ENCODE measurements around the gene SPATA2L. TPM values are rescaled to one million over a fixed set of nuclear protein-coding genes. Genes with fewer than 3 reads are reported as not detected.

SPATA2L gene
- total and polyA plus RNA-seq, 2 of the 8 experiments (the other 6 are each of a cell fraction or from before 2014, with no cell fraction given): 9.3 to 12.5 TPM

- Histone ChIP-seq H3K4me2 (ENCODE audit: insufficient read depth in 1 of 2, low read depth in 2 of 2, low read length in 2 of 2) (peak overlapping the region; percentile 83 to 95), H3K36me3 (ENCODE audit: control insufficient read depth in 2 of 4, insufficient read depth in 4 of 4, low read length in 3 of 4) (peaks cover 0 to 3% (median 0%) of the 10 kb centered on the region in 4 experiments; a peak in 1 of 8 replicates), H3K4me3 (ENCODE audit: extremely low read depth in 1 of 4, insufficient read depth in 2 of 4, low read depth in 3 of 4, low read length in 4 of 4) (peak overlapping the region; percentile 51 to 87 (median 68)), H4K5ac (ENCODE audit: insufficient read length, low read depth, low read length) (no peak overlapping the region), H3K27me3 (replicated peaks in 1 of 4; ENCODE audit: control insufficient read depth in 3 of 4, extremely low read depth in 1 of 4, insufficient read depth in 3 of 4, low read length in 3 of 4) (peaks cover 8 to 58% (median 45%) of the 10 kb centered on the region in 4 experiments), H4K8ac (ENCODE audit: extremely low read depth, insufficient read depth, low read length) (0 out of 2 replicates have a peak overlapping the region, but pooled peaks have one; percentile 31), H3K18ac (ENCODE audit: extremely low read depth, low read length) (no peak overlapping the region), H4K20me1 (replicated peaks in 1 of 2; ENCODE audit: control insufficient read depth in 1 of 2, insufficient read depth in 2 of 2, low read length in 2 of 2) (peaks cover 15 to 28% of the 10 kb centered on the region in 2 experiments), H3K9ac (replicated peaks in 1 of 4; ENCODE audit: extremely low read depth in 1 of 4, low read depth in 3 of 4, low read length in 3 of 4) (peak overlapping the region in 1 of 4 experiments; percentile 18; a peak in 4 of 7 replicates), H2AK5ac (ENCODE audit: low read depth, low read length) (no peak overlapping the region), H2BK20ac (ENCODE audit: low read length) (no peak overlapping the region), H3K56ac (replicated peaks; ENCODE audit: insufficient read length, low read depth, low read length) (no peak overlapping the region), H2BK120ac (replicated peaks; ENCODE audit: low read depth, low read length) (no peak overlapping the region), H3K27ac (ENCODE audit: low read depth, low read length) (no peak overlapping the region), H2AFZ (ENCODE audit: low read length) (no peak overlapping the region), H2BK5ac (ENCODE audit: low read depth, low read length) (no peak overlapping the region), H3K4me1 (replicated peaks in 1 of 4; ENCODE audit: control insufficient read depth in 3 of 4, insufficient read depth in 4 of 4, low read length in 3 of 4) (peaks cover 0 to 13% (median 10%) of the 10 kb centered on the region in 4 experiments; a peak in 5 of 7 replicates), H3K79me2 (ENCODE audit: control insufficient read depth in 1 of 2, insufficient read depth in 2 of 2, low read length in 2 of 2) (no peaks in the 10 kb centered on the region), H3K14ac (ENCODE audit: insufficient read length) (no peak overlapping the region), H2BK15ac (ENCODE audit: low read length) (no peak overlapping the region), H2BK12ac (ENCODE audit: low read depth, low read length) (no peak overlapping the region), H3K23me2 (ENCODE audit: low read depth, low read length) (peaks cover 14% of the 10 kb centered on the region), H3K23ac (ENCODE audit: insufficient read length) (no peak overlapping the region), H3K9me3 (ENCODE audit: insufficient read depth in 2 of 2, low read depth in 1 of 2, low read length in 1 of 2) (no peaks in the 10 kb centered on the region), H3K4ac (replicated peaks; ENCODE audit: insufficient read length, low read depth, low read length) (no peak overlapping the region), H3K79me1 (ENCODE audit: low read depth, low read length) (no peaks in the 10 kb centered on the region), H4K91ac (replicated peaks; ENCODE audit: insufficient read length, low read length) (no peak overlapping the region)
- ChIA-PET POLR2A (ENCODE audit: partially characterized antibody) (interaction anchor here (0.9 to 16.1 kb wide), 8 partner anchors 11 to 77 kb away, joined by 3 to 193 read pairs (median 4); partner anchors contain the start of gene SPATA2L), CTCF (ENCODE audit: partially characterized antibody) (interaction anchor here (0.7 to 2.8 kb wide), 2 partner anchors 15 to 20 kb away, joined by 3 to 17 read pairs; partner anchors contain the start of gene SPATA2L)
- FAIRE-seq (no peak), DNase-seq (ENCODE audit: low read depth in 1 of 2, low spot score in 2 of 2) (no peak)
- 4% methylated on average over 64 of the region's 112 CpGs; no CpG with 5 or more reads in 1 of the 2 experiments for WGBS, 2 experiments (ENCODE audit: extremely low coverage in 1 of 2, insufficient coverage in 1 of 2, insufficient read length in 1 of 2, insufficient replicate concordance in 2 of 2, low coverage in 1 of 2, low lambda C conversion rate in 2 of 2, missing lambda C conversion rate in 1 of 2)
- TF ChIP-seq SRF (IDR thresholded peaks at IDR 0.05; ENCODE audit: low read depth, low read length) (no peak), MAFK (IDR thresholded peaks at IDR 0.05; ENCODE audit: low read depth, low read length) (no peak), EGR1 (IDR thresholded peaks at IDR 0.05; ENCODE audit: borderline replicate concordance, low read depth, low read length) (0 out of 2 replicates have a peak, but pooled peaks have one; percentile 2), TCF12 (IDR thresholded peaks at IDR 0.05; ENCODE audit: low read depth, low read length) (no peak), BRCA1 (IDR thresholded peaks at IDR 0.05; ENCODE audit: low read depth, low read length) (no peak), CEBPB (IDR thresholded peaks at IDR 0.05; ENCODE audit: low read depth, low read length) (no peak), GABPA (IDR thresholded peaks at IDR 0.05; ENCODE audit: borderline replicate concordance, insufficient read depth, low read length) (0 out of 2 replicates have a peak, but pooled peaks have one; percentile 8), EZH2 (IDR thresholded peaks at IDR 0.05; ENCODE audit: low read depth, low read length, severe bottlenecking) (no peak), KDM5A (IDR thresholded peaks at IDR 0.05; ENCODE audit: low read length) (no peak)
- TF ChIP-seq, protein P1, sequence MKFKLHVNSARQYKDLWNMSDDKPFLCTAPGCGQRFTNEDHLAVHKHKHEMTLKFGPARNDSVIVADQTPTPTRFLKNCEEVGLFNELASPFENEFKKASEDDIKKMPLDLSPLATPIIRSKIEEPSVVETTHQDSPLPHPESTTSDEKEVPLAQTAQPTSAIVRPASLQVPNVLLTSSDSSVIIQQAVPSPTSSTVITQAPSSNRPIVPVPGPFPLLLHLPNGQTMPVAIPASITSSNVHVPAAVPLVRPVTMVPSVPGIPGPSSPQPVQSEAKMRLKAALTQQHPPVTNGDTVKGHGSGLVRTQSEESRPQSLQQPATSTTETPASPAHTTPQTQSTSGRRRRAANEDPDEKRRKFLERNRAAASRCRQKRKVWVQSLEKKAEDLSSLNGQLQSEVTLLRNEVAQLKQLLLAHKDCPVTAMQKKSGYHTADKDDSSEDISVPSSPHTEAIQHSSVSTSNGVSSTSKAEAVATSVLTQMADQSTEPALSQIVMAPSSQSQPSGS (IDR thresholded peaks at IDR 0.05; ENCODE audit: low read length): no peak
These were observed 20.3 kb upstream of the SPATA2L start for GRCh38 chr16:89721546-89722391.

Measured in H1 (cell line).